HG03571 (cell line): Measurements from ENCODE around the gene ACTN1.
"Not testable (repeated sequence)": the region's sequence is repeated elsewhere in the genome, so short reads cannot be mapped to it uniquely, and the experiment has no call there.

ENCODE experiments used
- ATAC-seq: cut with Tn5 transposase; IDR thresholded peaks from one replicate; pipeline ENCODE4 v1.9.1; 2021; ENCODE audit not compliant: unreplicated experiment

Gene ACTN1

DNA sequence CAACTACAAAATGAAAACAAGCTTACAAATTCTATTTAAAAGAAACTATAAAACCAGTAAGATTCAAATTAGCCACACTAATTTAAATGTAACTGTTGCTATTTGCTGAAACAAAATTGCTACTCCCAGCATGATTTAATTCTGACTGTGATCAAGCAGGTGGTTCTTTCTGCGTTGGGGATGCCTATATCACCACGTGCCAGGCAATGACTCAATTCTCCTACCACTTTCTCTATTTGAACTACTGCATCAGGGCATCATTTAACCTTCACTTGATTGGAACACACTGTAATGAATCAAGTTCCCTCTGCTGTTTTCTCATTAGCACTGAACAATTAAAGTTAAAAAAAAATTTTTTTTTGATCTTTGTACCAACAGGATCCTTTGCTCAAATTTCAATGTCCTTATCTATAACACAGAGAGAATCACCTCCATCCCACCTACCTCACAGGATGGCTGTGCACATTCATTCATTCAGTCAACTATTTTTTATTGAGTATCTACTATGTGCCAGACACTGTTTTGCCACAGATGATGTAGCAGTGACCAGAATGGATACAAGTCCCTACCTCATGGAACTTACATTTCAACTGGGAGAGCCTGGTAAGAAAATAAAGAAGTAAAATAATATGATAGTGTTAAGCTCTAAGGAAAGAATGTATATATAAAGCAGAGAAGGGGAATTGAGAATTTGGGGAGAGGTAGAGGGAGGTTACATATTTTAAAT lies 8.0 kb upstream of the ACTN1 start:
- ATAC-seq, result no peak

DNA sequence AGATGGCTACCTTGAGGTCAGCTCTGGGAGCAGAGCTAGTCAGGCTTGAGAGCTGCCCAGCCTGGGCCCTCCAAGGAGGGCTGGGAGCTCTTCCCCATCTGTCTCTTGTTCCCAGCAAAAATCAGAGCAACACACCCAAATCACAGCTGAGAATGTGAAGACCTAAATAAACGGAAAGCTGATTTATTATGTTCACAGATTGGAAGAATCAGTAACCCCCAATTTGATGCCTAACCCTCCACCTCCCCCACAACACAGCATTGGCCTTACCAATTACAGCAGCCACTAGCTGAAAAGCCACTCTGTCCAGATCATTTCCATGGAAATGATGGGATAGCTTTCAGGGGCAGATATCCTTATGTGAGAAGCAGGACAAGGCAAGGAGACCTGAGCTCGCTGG lies 7.1 kb upstream of the ACTN1 start:
- ATAC-seq, result no peak

DNA sequence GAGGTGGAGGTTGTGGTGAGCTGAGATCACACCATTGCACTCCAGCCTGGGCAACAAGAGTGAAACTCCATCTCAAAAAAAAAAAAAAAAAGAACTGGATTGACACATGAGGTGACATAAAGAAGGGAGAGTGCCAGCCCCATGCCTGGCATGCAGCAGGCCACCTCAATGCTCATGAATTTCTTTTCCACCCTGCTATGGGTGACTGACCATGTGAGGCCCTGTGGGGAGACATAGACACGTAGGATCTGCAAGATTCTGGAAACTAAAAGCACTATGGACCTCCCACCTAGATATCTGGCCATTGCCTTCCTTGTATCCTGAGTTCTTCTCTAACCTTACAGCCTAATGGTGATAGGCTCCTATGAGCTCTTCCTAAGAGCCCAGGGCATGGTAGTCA lies 5.6 kb upstream of the ACTN1 start:
- ATAC-seq, result no peak

DNA sequence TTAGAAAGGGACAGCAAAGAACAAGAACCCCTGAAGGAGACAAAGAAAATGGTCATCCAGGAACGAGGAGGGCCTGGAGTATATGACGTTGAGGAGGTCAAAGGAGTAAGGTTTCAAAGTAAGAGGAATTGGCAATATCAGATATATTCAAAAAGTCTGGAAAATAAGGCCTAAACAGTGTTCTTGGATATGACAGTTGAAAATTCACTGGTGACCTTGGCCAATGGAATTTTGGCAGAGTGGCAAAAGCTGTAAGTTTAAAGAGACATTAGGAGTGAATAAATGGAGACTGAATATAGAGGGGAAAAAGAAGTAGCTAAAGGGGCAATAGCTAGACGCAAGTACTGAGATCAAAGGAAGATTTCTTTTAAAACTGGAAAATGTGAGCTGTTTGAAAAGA lies 4.1 kb upstream of the ACTN1 start:
- no peak for ATAC-seq

DNA sequence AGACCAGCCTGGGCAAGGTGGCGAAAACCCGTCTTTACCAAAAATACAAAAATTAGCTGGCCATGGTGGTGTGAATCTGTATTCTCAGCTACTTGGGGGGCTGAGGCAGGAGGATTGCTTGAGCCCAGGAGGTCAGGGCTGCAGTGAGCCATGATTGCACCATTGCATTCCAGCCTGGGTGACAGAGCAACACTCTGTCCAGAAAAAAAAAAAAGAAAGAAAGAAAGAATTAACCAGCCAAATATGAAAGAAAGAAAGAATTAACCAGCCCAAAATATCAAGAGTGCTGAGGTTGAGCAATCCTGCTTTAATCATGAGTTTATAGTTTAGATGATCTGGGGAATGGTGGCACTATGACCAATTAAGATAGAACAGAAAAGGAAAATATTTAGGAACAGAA lies 3.5 kb upstream of the ACTN1 start:
- ATAC-seq, result no peak

DNA sequence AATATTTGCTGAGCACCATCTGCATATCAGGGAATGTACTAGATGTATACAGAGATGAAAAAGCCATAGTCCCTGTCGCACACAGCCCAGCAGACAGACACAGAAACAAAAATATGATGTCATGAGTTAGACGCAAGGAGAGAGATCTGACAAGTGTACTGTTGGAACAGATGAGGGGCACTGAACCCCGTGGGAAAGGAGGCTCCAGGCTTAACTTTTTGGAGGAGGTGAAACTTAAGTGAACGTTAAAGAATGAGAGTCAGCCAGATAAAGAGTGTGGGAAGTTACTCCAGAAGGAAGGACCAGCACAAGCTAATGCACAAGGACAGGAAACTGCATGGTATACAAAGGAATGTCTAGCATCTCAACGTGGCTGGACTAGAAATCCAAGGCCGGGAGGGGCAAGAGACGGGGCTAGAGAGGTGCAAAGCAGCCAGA lies 2.5 kb upstream of the ACTN1 start:
- ATAC-seq, result no peak

DNA sequence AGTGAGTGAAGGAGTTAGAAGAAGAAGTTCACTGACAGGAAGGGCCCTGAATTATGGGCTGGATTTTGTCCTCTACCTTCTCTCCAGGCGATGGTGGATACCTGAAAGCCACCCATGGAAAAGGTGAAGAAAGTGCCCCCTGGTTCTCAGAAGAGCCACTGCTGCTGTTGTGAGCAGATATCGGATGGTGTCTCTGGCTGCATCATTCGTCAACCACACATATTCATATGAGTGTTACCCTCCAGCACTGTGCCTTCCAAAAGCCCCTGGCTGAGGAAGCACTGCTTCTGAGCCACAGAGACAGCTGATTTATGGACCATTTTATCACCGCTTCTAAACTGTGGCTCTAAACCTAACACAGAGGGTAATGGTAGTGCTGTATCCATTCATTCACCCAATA lies 2.0 kb upstream of the ACTN1 start:
- ATAC-seq, result no peak

DNA sequence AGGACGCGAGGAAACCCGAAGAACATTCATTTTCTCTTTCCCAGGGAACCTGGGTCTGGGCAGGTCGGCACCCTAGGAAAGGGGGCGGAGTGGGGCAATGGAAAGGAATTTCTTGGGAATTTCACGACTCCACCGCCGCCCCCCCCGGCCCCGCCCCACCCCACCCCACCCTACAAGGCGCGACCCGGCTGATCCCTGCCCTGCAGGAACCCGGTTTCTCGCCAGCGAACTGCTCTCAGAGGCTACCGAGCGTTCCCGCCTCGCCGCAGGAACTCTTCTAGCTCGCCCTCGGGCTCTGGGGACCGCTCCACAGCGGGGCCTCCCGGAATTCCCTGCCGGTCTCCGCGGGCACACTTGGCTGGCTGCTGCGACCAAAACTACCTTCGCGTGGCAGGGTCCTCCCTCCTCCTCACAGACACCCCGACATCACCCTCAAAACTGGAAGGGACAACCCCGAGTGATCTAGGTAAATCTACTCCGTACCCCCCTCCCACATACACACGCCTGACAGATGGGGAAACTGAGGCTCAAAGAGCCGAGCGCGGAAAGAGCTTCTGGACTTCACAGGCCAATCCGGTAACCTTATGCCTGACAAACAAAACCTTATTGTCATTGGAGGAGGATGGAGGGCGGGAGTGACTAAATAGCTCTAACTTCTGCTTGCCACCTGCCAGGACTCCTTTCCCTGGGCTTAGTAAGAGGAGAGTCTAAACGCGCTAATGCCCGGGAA lies 785 bp upstream of the ACTN1 start:
- no peak for ATAC-seq

DNA sequence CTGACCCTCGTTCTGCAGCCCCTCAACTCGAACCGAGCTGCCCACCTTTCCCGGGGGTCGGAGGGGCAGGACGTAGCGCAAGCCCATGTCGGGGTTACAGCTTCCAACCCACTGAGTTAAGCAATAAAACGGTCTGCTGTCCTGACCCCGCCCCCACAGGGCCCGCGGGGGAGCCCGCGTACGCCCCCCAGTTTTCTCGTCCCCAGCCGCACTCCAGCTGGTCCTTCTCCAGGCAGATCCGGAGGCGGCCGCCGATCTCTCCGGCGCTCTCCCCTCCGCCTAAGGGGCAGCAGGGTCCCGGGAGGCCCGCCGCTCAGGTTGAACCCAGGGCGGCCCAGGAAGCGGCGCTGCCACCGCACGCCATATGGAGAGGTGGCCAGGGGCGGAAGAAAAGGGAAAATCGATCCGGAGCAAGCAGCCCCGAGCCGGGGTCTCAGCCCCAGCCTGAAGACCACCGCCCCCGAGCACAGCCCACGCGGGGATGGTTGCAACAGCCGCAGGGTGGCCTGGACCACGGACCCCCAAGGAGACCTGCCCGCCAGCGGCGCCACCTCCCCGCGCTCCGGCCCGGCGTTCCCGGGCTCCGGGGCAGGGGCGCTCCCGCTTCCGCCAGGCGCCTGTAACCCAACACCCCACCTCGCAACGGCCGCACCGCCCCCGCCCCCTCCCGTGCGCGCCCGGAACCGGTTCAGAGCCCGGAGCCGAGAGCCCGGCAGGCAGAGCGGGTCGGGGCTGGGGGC lies 760 bp downstream of the ACTN1 start:
- ATAC-seq, result peak; percentile 12

DNA sequence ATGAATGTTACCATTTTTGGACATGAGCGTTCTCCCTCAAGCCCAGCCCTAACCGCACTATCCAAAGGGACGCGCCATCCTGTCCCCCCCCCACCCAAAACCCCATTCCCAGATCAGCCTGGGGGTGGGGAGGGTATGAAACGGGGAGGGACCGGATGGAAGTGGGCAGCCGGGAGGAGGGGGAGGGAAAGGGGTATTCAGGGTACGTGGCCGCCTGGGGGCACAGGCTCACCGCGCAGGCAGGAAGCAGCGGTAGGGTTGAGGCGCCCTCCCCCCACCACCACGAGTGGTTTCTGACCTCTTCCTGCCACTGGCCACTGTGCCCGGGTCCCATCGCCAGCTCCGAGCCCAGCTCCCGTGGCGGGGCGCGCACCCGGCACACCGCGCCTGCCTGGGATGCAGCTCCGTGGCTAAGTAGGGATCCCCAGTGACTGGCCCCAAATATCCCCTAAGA lies 1.4 kb downstream of the ACTN1 start:
- ATAC-seq, result no peak

DNA sequence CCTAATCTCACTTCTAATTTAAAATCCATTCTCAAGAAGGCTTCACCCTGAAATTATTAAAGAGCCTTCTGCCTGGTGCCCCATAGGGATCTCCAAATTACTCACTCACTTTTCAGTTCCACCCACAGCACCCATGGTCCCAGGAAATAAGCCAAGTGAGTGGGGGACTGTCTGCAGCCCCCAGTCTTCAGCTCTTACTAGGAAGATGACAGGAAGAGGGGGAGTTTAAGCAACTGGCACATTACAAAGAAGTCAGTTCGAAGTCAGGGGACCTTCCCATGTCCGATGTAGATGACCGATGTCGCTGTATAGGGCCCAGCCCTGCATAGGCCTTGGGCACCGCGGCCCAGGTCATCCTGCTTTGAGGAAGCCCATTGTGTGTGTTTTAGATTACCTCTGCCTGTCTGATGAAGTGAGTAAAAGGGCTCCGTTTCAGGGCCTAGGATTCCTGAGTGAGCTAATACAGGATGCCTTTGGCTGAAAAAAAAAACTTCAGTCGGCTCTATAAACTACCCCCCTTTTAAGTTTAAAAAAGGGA lies 1.9 kb downstream of the ACTN1 start:
- no peak for ATAC-seq

DNA sequence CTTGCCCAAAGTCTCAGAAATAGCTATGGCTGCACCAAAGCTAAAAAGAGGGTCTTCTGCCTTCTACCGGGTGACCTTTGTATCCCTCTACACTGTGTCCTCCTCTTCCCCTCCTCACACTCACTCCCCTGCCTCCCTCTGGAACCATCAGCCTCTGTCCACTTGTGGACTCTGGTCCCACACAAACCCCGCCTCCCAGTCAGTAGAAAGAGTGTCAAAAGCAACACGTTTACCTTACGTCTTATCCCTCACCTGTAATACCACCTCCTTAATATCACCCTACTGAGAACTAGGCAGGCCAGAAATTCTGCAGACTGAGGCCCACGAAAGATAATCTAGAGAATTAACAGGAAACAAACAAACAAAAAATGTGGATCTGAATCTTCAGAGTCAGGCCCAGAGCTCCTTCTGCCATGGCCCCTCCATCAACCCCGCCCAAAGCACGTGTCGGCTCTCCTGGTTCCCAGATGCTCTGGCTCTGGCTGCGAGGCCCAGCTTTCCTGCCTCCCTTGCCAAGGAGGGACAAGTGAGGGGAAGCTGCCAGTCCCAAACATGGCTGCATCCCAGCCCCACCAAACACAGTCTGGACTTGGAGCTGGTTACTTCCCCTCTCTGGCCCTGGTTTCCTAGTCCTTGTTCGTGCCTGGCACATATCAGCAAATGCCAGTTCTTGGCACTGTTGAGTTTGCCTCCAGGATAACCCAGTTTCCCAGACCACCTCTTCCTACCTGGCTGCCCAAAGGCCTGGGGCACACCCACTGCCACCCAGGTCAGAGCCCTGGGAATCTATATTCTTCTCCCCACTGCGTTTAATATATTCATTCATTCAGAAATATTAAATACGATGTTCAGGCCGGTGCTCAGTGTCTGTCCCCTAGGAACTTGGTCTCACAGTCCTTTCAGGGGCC lies 2.7 kb downstream of the ACTN1 start:
- ATAC-seq, result no peak

DNA sequence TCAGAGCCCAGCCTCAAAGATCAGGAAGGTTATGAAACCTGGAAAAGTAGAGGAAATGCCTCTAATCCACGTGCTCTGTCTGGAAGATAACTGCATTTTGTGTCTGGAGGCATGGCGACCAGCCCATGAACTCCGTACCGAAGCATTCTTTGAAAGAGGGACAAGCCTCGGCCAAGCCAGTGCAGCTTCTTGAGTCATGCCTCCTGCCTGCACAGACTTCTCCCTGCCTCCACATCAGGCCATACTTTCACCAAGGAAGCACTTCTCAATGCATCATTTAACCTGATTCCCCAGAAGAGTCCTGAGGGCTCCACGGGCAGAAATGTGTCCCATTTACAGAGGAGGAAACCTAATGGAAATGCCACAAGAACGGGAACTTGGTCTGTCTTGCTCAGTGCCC lies 3.4 kb downstream of the ACTN1 start:
- no peak for ATAC-seq

DNA sequence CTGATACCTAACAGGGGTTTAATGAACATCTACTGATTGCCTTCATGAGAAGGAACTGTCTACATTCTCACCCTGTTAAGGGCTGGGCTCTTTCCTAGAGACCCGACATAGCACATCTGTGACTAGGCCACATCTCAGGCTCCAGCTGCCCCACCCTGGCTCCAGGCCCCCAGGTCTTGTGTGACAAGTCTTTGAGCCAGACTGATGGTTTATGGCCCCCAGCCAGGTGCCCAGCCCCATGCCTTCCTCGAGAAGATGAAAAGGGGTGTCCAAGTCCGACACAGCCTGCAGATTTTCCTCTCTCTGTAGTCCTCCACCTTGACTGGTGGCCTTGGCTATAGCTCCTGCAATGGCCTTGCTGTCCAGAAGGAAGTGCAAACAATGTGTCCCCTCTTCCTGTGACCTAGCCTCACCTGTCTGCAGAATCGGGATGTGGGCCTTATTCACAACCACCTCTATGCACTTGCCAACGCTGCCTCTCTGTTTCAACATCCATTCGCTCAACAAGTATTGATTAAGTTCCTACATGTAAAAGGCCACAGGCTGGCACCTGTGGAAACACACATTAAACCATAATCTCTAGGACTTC lies 4.2 kb downstream of the ACTN1 start:
- ATAC-seq, result no peak

DNA sequence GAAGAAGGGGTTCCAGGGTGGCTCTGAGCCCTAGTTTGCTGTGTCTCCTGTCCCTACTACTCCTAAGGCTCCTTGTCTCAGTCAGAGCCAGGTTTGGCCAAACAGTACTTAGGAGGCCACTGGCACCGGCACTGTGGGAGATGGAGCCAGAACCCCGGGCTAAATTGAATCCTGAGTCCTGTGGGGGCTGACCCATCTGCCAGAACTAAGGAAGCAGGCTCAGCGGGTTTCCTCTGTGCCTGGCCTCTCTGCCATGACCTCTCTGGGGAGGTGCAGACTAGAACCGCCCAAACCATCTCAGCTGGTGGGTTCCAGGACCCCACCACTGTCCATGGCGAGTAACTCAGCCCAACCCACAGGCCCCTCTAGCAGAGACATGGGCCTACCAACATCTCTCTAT lies 5.5 kb downstream of the ACTN1 start:
- no peak for ATAC-seq

DNA sequence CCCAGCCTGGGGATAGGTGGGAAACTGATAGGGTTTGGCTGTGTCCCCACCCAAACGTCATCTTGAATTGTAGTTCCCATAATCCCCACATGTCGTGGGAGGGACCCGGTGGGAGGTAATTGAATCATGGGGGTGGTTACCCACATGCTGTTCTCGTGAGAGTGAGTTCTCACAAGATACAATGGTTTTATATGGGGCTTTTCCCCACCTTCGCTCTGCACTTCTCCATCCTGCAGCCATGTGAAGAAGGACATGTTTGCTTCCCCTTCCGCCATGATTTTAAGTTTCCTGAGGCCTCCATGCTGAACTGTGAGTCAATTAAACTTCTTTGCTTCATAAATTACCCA lies 5.9 kb downstream of the ACTN1 start:
- ATAC-seq, result not testable (repeated sequence)

DNA sequence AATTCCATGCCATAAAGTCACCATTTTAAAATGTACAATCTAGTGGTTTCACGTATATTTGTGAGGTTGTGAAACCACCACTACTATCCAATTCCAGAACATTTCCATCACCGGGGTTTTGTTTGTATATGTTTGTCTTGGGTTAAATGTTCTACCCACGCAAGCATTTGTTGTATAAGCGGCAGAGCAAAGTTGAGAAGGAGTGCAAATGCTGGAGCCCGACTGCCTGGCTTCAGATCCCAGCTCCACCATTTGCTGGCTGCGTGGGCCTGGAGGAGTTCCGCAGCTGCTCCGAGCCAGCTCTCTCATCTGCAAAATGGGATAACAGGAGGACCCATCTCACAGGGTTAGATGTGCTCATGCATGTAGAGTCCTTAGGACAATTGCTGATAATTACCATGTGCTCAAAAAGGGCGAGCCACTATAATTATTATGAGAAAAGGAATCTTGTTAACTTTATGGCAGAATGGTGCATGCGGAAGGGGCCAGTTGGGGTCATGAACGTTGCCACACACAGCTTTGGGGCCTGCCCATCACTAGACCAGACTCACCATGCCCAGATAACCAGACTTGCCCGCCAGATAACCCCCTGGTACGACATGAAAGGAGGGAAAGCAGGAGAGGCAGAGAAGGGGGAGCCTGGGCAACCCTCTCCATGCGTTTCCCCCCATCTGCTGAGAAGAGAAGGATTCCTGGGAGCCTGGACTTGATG lies 6.4 kb downstream of the ACTN1 start:
- ATAC-seq, result no peak

DNA sequence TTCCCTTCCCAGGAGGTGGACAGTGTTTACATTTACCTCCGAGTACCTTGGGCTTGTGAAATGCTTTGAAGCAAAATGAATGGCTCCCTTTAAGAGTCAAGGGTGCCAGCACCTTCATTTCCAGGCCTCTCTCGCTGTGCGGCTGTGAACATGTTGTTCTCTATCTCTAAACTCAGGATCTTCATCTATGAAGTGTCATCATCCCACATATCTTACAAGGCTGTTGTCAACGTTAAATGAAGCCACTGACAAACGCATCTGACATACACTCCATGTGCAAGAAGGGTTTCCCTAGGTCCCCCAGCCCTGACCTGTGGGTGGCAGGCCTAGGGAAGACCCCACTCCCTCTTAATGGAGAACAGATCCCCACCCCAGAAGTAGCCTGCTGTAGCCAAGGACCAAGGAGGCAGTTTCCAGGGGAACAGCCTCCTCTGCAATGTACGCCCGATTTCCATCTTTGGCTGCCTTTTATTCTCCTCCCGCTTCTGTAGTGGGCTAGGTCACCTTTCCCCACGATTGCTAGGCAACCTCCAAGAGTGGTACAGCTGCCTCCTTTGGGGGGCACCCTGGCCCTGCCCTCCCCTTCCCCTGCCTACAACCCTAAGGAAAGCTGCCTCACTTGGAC lies 7.6 kb downstream of the ACTN1 start:
- no peak for ATAC-seq

DNA sequence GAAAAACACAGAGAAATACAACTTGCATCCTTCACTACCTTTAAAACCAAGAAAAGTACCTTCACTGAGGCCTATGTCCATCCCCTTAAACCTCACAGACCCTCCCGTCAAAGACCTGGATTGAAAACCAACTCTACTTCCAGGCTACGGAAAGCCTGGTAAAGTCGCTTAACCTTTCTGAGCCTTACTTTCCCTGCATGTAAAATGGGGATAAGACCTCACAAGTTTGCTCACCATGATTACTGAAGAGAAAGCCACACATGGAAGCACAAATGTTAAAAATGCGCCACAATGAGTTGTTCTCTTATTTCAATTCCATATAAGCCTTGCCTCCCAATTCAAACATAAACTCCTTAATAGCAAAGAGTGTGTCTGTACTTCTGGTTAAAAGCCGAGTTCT lies 8.4 kb downstream of the ACTN1 start:
- no peak for ATAC-seq
